HepG2 (cell line): Measurements from ENCODE around the gene TAF8. TPM values are rescaled to one million over a fixed set of nuclear protein-coding genes. Genes with fewer than 3 reads are reported as not detected.
A peak's percentile ranks its signal among the peaks of the same experiment; 100 is the strongest.

Experiments used
- BCL6 ChIP-seq: IDR thresholded peaks from 2 replicates; pipeline ENCODE4 v1.6.1; 2016; ENCODE audit warnings: missing genetic modification reagents, missing compliant biosample characterization
- CHCHD3 ChIP-seq: sonication (generic); formaldehyde crosslinking; IDR thresholded peaks from 2 replicates; pipeline ENCODE4 v1.8.0; 2022; ENCODE audit warnings: mild to moderate bottlenecking, missing genetic modification reagents, moderate library complexity
- EP300 ChIP-seq, 3 experiments: sonication (generic) in 1 of 3; formaldehyde crosslinking in 1 of 3; IDR thresholded peaks; 2 replicates each; pipeline versions ENCODE4 v1.5.1 to v1.6.1; 2011 to 2020; ENCODE audit warnings: low read depth in 2 of 3, low read length in 2 of 3, borderline replicate concordance in 1 of 3, improper control_type of control experiment in 1 of 3, mild to moderate bottlenecking in 1 of 3, missing genetic modification reagents in 1 of 3, moderate library complexity in 1 of 3
- FOXC1 ChIP-seq: sonication (generic); formaldehyde crosslinking; IDR thresholded peaks from 2 replicates; pipeline ENCODE4 v1.8.0; 2022; ENCODE audit warnings: mild to moderate bottlenecking, missing genetic modification reagents, borderline replicate concordance
- JDP2 ChIP-seq: sonication (generic); formaldehyde crosslinking; IDR thresholded peaks from 2 replicates; pipeline ENCODE4 v1.8.1; 2022; ENCODE audit warnings: missing genetic modification reagents, borderline replicate concordance
- MED8 ChIP-seq: sonication (generic); formaldehyde crosslinking; IDR thresholded peaks from 2 replicates; pipeline ENCODE4 v1.8.1; 2023; ENCODE audit warnings: mild to moderate bottlenecking, missing genetic modification reagents; ENCODE audit not compliant: insufficient replicate concordance
- MEIS1 ChIP-seq: sonication (generic); formaldehyde crosslinking; IDR thresholded peaks from 2 replicates; pipeline ENCODE4 v1.9.0; 2021; ENCODE audit warnings: mild to moderate bottlenecking, missing genetic modification reagents, moderate library complexity, borderline replicate concordance
- MIXL1 ChIP-seq: IDR thresholded peaks from 2 replicates; pipeline ENCODE4 v1.6.1; 2016
- NR3C1 ChIP-seq: sonication (generic); formaldehyde crosslinking; IDR thresholded peaks from 2 replicates; pipeline ENCODE4 v1.4.0; 2020; ENCODE audit warnings: missing genetic modification reagents
- SIN3B ChIP-seq: fragments of 150-350 bp; IDR thresholded peaks from 2 replicates; pipeline ENCODE4 v1.6.1; 2014; ENCODE audit warnings: low read length
- SUZ12 ChIP-seq: fragments of 150-350 bp; IDR thresholded peaks from 2 replicates; pipeline ENCODE4 v1.6.1; 2014; ENCODE audit warnings: low read depth, low read length
- ZBTB21 ChIP-seq: sonication (generic); formaldehyde crosslinking; IDR thresholded peaks from 2 replicates; pipeline ENCODE4 v1.4.0; 2020; ENCODE audit warnings: missing genetic modification reagents
- ZKSCAN5 ChIP-seq: sonication (generic); formaldehyde crosslinking; IDR thresholded peaks from 2 replicates; pipeline ENCODE4 v1.5.1; 2020; ENCODE audit warnings: mild to moderate bottlenecking, missing genetic modification reagents
- ZNF253 ChIP-seq: sonication (generic); formaldehyde crosslinking; IDR thresholded peaks from 2 replicates; pipeline ENCODE4 v1.8.0; 2022; ENCODE audit warnings: mild to moderate bottlenecking, missing genetic modification reagents, borderline replicate concordance
- ZNF333 ChIP-seq: sonication (generic); formaldehyde crosslinking; IDR thresholded peaks from 2 replicates; pipeline ENCODE4 v1.4.0; 2020; ENCODE audit warnings: mild to moderate bottlenecking, missing genetic modification reagents, borderline replicate concordance
- ZNF354B ChIP-seq: sonication (generic); formaldehyde crosslinking; IDR thresholded peaks from 2 replicates; pipeline ENCODE4 v1.8.0; 2022; ENCODE audit warnings: mild to moderate bottlenecking, missing genetic modification reagents
- ZNF577 ChIP-seq: sonication (generic); formaldehyde crosslinking; IDR thresholded peaks from 2 replicates; pipeline ENCODE4 v1.4.0; 2020; ENCODE audit warnings: mild to moderate bottlenecking, low read depth, missing genetic modification reagents, borderline replicate concordance
- ZNF605 ChIP-seq: sonication (generic); formaldehyde crosslinking; IDR thresholded peaks from 2 replicates; pipeline ENCODE4 v1.8.0; 2022; ENCODE audit warnings: mild to moderate bottlenecking, missing genetic modification reagents
- ZNF792 ChIP-seq: IDR thresholded peaks from 2 replicates; pipeline ENCODE4 v1.6.1; 2016
- ZNF839 ChIP-seq: sonication (generic); formaldehyde crosslinking; IDR thresholded peaks from 2 replicates; pipeline ENCODE4 v1.4.0; 2020; ENCODE audit warnings: missing genetic modification reagents, mild to moderate bottlenecking, borderline replicate concordance
- ZSCAN9 ChIP-seq: IDR thresholded peaks from 2 replicates; pipeline ENCODE4 v1.6.1; 2016; ENCODE audit warnings: borderline replicate concordance
- polyA plus RNA-seq, 8 experiments: library from polyadenylated mRNA; depleted of rRNA in 3 of 8; stranded (reverse) in 7 of 8; unstranded in 1 of 8; fragments of >200 nt; fragmentation: Illumina TruSeq in 4 of 8; extraction: Trizol in 4 of 8; gene quantifications; 2 replicates each; pipeline versions ENCODE4 v1.2.1 to v1.2.3, GENCODE V29; 2011 to 2016; ENCODE audit warnings: low read depth in 4 of 8, missing spikeins in 1 of 8, mixed read lengths in 1 of 8; ENCODE audit not compliant: insufficient read depth in 1 of 8
- total RNA-seq, 5 experiments: library from RNA; depleted of rRNA; stranded (reverse); fragments of >200 nt; fragmentation: Illumina TruSeq; extraction: Trizol; gene quantifications; 2 replicates each; pipeline ENCODE4 v1.2.3, GENCODE V29; 2016; ENCODE audit warnings: low read depth in 1 of 5
- TF ChIP-seq, protein P1 (sequence below): IDR thresholded peaks from 2 replicates; pipeline ENCODE4 v1.6.1; 2012; ENCODE audit warnings: low read length, improper control_type of control experiment
- TF ChIP-seq, protein P2 (sequence below): sonication (generic); formaldehyde crosslinking; conservative IDR thresholded peaks from 2 replicates; pipeline ENCODE4 v1.8.1; 2023; ENCODE audit warnings: missing genetic modification reagents
- TF ChIP-seq, protein P3 (sequence below): IDR thresholded peaks from 2 replicates; pipeline ENCODE4 v1.6.1; 2016; ENCODE audit warnings: mild to moderate bottlenecking, missing biosample characterization, missing genetic modification reagents
- TF ChIP-seq, protein P4 (sequence below): sonication (generic); formaldehyde crosslinking; IDR thresholded peaks from 2 replicates; pipeline ENCODE4 v1.9.0; 2021; ENCODE audit warnings: missing genetic modification reagents, borderline replicate concordance

TAF8 gene
- total and polyA plus RNA-seq, 2 of the 13 experiments (the other 11 are each of a cell fraction or from before 2014, with no cell fraction given) = 25.2 to 25.8 TPM

DNA sequence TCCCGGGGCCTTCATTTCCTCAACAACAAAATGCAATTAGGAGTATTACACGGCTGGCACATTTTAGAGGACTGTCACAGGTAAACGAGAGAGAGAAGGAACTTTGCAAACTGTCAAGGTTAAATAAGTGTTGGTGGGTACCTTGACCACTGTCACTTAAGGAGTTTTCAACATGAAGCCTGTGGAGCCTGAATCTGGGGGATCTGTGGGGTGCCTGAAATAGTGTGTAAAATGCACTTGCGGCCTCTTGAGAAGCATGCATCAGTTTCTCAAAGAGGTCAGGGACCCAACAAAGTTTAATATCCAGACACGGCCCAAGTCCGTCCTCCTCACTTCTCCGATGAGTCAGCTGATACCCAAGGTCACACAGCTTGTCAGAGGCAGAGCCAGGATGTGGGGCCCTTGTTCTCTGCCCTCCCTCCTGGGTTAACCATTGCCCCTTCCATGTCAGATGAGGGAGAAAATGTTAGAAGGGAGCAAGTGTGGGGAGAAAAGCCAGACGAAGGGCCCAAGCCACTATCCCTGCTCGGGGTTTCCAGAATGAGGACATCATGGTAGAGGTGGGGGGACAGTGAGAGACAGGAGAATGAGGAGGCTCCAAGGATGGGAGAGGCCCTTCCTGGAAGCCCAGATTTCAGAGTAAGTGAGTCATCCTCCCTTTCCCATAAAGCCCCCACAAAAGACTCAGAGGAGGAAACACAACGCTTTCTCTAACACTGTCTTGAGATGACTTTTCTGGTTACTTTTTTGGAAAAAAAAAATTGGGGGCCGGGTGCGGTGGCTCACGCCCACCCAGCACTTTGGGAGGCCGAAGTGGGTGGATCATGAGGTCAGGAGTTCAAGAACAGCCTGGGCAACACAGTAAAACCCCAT, 49.9 kb downstream of the TAF8 start (continued):
- TF ChIP-seq JDP2 (CRISPR knock-in tag) (no peak), MED8 (CRISPR knock-in tag) (no peak), FOXC1 (CRISPR knock-in tag) (no peak), ZNF354B (CRISPR knock-in tag) (no peak), ZNF333 (no peak), BCL6 (CRISPR knock-in tag) (no peak), ZNF839 (no peak), ZNF577 (CRISPR knock-in tag) (no peak), ZBTB21 (no peak), MEIS1 (no peak), SUZ12 (no peak), EP300 (IDR thresholded peaks at IDR 0.05; ENCODE audit: low read depth in 2 of 2, low read length in 2 of 2) (peak in 1 of 2 experiments; percentile 41; a peak in 1 of 4 replicates), EP300 (CRISPR knock-in tag; IDR thresholded peaks at IDR 0.05; ENCODE audit: borderline replicate concordance) (no peak), ZNF792 (no peak), CHCHD3 (CRISPR knock-in tag) (no peak), ZKSCAN5 (CRISPR knock-in tag) (no peak), ZNF605 (CRISPR knock-in tag) (no peak), SIN3B (no peak), ZNF253 (CRISPR knock-in tag) (no peak), MIXL1 (CRISPR knock-in tag) (no peak), ZSCAN9 (CRISPR knock-in tag) (no peak), NR3C1 (CRISPR knock-in tag) (no peak)
- TF ChIP-seq, protein P1, sequence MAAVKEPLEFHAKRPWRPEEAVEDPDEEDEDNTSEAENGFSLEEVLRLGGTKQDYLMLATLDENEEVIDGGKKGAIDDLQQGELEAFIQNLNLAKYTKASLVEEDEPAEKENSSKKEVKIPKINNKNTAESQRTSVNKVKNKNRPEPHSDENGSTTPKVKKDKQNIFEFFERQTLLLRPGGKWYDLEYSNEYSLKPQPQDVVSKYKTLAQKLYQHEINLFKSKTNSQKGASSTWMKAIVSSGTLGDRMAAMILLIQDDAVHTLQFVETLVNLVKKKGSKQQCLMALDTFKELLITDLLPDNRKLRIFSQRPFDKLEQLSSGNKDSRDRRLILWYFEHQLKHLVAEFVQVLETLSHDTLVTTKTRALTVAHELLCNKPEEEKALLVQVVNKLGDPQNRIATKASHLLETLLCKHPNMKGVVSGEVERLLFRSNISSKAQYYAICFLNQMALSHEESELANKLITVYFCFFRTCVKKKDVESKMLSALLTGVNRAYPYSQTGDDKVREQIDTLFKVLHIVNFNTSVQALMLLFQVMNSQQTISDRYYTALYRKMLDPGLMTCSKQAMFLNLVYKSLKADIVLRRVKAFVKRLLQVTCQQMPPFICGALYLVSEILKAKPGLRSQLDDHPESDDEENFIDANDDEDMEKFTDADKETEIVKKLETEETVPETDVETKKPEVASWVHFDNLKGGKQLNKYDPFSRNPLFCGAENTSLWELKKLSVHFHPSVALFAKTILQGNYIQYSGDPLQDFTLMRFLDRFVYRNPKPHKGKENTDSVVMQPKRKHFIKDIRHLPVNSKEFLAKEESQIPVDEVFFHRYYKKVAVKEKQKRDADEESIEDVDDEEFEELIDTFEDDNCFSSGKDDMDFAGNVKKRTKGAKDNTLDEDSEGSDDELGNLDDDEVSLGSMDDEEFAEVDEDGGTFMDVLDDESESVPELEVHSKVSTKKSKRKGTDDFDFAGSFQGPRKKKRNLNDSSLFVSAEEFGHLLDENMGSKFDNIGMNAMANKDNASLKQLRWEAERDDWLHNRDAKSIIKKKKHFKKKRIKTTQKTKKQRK = no peak
- TF ChIP-seq, protein P2, sequence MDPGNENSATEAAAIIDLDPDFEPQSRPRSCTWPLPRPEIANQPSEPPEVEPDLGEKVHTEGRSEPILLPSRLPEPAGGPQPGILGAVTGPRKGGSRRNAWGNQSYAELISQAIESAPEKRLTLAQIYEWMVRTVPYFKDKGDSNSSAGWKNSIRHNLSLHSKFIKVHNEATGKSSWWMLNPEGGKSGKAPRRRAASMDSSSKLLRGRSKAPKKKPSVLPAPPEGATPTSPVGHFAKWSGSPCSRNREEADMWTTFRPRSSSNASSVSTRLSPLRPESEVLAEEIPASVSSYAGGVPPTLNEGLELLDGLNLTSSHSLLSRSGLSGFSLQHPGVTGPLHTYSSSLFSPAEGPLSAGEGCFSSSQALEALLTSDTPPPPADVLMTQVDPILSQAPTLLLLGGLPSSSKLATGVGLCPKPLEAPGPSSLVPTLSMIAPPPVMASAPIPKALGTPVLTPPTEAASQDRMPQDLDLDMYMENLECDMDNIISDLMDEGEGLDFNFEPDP (CRISPR knock-in tag) = no peak
- TF ChIP-seq, protein P3, sequence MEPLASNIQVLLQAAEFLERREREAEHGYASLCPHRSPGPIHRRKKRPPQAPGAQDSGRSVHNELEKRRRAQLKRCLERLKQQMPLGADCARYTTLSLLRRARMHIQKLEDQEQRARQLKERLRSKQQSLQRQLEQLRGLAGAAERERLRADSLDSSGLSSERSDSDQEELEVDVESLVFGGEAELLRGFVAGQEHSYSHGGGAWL = no peak; the same call in 1 of the 2 replicates
- TF ChIP-seq, protein P4, sequence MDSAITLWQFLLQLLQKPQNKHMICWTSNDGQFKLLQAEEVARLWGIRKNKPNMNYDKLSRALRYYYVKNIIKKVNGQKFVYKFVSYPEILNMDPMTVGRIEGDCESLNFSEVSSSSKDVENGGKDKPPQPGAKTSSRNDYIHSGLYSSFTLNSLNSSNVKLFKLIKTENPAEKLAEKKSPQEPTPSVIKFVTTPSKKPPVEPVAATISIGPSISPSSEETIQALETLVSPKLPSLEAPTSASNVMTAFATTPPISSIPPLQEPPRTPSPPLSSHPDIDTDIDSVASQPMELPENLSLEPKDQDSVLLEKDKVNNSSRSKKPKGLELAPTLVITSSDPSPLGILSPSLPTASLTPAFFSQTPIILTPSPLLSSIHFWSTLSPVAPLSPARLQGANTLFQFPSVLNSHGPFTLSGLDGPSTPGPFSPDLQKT (CRISPR knock-in tag) = no peak
